PC-3 (cell line): ENCODE results near the gene PCGF5.

Source experiments
- EZH2 ChIP-seq: fragments of 300-600 bp; sonication (generic); IDR thresholded peaks from one replicate; pipeline ENCODE4 v1.6.1; 2017; ENCODE audit warnings: antibody characterized with exemption, mild to moderate bottlenecking, low read length; ENCODE audit not compliant: unreplicated experiment
- EZH2phosphoT487 ChIP-seq: fragments of 300-600 bp; sonication (generic); IDR thresholded peaks from 2 replicates; pipeline ENCODE4 v1.6.1; 2018; ENCODE audit warnings: mild to moderate bottlenecking, antibody characterized with exemption, low read length, borderline replicate concordance
- TF ChIP-seq, protein P1 (sequence below): fragments of 300-600 bp; sonication (generic); conservative IDR thresholded peaks from 2 replicates; pipeline ENCODE4 v1.5.1; 2017; ENCODE audit warnings: antibody characterized with exemption, low read depth, mild to moderate bottlenecking, low read length

DNA sequence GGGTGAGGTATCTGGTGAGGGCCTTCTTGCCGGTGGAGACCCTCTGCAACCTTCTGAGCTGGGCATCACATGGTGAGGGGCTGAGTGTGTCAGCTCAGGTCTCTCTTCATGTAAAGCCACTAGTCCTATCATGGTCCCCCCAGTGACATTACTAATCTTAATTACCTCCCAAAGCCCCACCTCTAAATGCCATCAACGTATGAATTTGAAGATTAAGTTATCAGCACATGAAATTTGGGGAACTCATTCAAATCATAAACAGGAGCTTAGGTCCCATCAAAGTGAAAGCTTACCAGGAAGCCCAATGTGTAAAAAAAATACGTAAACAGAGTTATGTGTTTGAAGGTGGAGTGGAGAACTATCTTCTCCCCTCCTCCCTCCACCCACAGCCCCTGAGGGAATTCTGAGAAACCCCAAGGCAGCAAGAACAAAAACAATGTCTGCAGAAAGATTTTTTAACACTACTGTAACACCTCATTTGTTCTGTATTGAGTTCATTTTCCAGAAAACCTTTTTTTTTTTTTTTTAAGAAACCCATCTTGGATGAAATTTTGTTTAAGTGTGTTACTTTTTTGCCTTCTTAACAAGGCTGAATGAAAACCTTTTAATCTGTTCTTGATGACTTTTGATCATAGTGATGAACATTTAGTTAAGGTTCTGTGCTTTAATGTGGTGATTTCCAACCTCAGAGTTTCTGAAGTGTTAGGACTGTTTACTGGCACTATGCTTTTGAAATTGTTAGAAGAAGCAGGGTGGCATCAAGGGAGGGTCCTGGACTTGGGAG, 19.1 kb upstream of the PCGF5 start:
- TF ChIP-seq, protein P1, sequence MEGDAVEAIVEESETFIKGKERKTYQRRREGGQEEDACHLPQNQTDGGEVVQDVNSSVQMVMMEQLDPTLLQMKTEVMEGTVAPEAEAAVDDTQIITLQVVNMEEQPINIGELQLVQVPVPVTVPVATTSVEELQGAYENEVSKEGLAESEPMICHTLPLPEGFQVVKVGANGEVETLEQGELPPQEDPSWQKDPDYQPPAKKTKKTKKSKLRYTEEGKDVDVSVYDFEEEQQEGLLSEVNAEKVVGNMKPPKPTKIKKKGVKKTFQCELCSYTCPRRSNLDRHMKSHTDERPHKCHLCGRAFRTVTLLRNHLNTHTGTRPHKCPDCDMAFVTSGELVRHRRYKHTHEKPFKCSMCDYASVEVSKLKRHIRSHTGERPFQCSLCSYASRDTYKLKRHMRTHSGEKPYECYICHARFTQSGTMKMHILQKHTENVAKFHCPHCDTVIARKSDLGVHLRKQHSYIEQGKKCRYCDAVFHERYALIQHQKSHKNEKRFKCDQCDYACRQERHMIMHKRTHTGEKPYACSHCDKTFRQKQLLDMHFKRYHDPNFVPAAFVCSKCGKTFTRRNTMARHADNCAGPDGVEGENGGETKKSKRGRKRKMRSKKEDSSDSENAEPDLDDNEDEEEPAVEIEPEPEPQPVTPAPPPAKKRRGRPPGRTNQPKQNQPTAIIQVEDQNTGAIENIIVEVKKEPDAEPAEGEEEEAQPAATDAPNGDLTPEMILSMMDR = no peak
- TF ChIP-seq EZH2 (no peak), EZH2phosphoT487 (no peak)
